Chondrocyte (in vitro differentiated cells): Measurements from ENCODE around the gene PYHIN1. TPM values are rescaled to one million over a fixed set of nuclear protein-coding genes. Genes with fewer than 3 reads are reported as not detected.

Source experiments
- DNase-seq: peaks from one replicate; pipeline ENCODE4 v3.0.0; 2021; ENCODE audit warnings: mixed read lengths, low spot score
- H3K27ac Mint-ChIP-seq: one replicate; pipeline ENCODE4 v1.8.0; 2021; ENCODE audit warnings: mild to moderate bottlenecking, moderate library complexity, mixed read lengths; ENCODE audit not compliant: unreplicated experiment
- H3K27me3 Mint-ChIP-seq: 2 replicates; pipeline ENCODE4 v1.8.0; 2021; ENCODE audit warnings: low read depth, mixed read lengths
- H3K36me3 Mint-ChIP-seq: 2 replicates; pipeline ENCODE4 v1.8.0; 2021; ENCODE audit warnings: low read depth, mixed read lengths
- H3K4me1 Mint-ChIP-seq: 2 replicates; pipeline ENCODE4 v1.8.0; 2021; ENCODE audit warnings: low read depth, mild to moderate bottlenecking, mixed read lengths
- H3K4me3 Mint-ChIP-seq: one replicate; pipeline ENCODE4 v1.8.0; 2021; ENCODE audit warnings: mild to moderate bottlenecking, moderate library complexity, mixed read lengths; ENCODE audit not compliant: unreplicated experiment
- H3K9me3 Mint-ChIP-seq: 2 replicates; pipeline ENCODE4 v1.8.0; 2021; ENCODE audit warnings: low read depth, mixed read lengths
- CTCF ChIP-seq: fragments of 200-600 bp; sonication (generic); IDR thresholded peaks from 2 replicates; pipeline ENCODE4 v1.5.0; 2021; ENCODE audit warnings: antibody characterized with exemption, mild to moderate bottlenecking, moderate library complexity
- total RNA-seq: library from RNA; stranded (reverse); gene quantifications from 3 replicates; pipeline ENCODE4 v1.2.1, GENCODE V29; 2021

PYHIN1 gene
- total RNA-seq, 1 donor from 2014 or later: not detected

GRCh38 chr1:158969855-158970254 is 38.5 kb downstream of the PYHIN1 start:
- no peaks in the 10 kb centered on the region for H3K36me3 Mint-ChIP-seq
- peaks cover 15% of the 10 kb centered on the region for H3K27me3 Mint-ChIP-seq
- H3K4me3 Mint-ChIP-seq: no peak overlapping the region
- no peak overlapping the region for H3K27ac Mint-ChIP-seq
- DNase-seq: no peak
- no peaks in the 10 kb centered on the region for H3K4me1 Mint-ChIP-seq
- H3K9me3 Mint-ChIP-seq: no peaks in the 10 kb centered on the region
- no peak for TF ChIP-seq CTCF

- peaks cover 4% of the 10 kb centered on the region for H3K27me3 Mint-ChIP-seq
- H3K4me1 Mint-ChIP-seq: no peaks in the 10 kb centered on the region
- no peaks in the 10 kb centered on the region for H3K9me3 Mint-ChIP-seq
- no peak for TF ChIP-seq CTCF
- no peaks in the 10 kb centered on the region for H3K36me3 Mint-ChIP-seq
- H3K4me3 Mint-ChIP-seq: no peak overlapping the region
- H3K27ac Mint-ChIP-seq: no peak overlapping the region
- DNase-seq: no peak
These were observed 41.5 kb downstream of the PYHIN1 start for GRCh38 chr1:158972841-158973240.

GRCh38 chr1:158976219-158976618 is 44.9 kb downstream of the PYHIN1 start:
- TF ChIP-seq CTCF: no peak
- Mint-ChIP-seq H3K27ac (no peak overlapping the region), H3K4me3 (no peak overlapping the region), H3K36me3 (no peaks in the 10 kb centered on the region), H3K4me1 (no peaks in the 10 kb centered on the region), H3K27me3 (peaks cover 4% of the 10 kb centered on the region), H3K9me3 (peaks cover 5% of the 10 kb centered on the region)
- DNase-seq: no peak

GRCh38 chr1:158978730-158979129 is 47.4 kb downstream of the PYHIN1 start:
- no peaks in the 10 kb centered on the region for H3K36me3 Mint-ChIP-seq

GRCh38 chr1:158979229-158979628 is 47.9 kb downstream of the PYHIN1 start:
- H3K4me1 Mint-ChIP-seq: no peaks in the 10 kb centered on the region
- H3K9me3 Mint-ChIP-seq: peaks cover 15% of the 10 kb centered on the region
- H3K4me3 Mint-ChIP-seq: no peak overlapping the region
- no peak for TF ChIP-seq CTCF
- H3K27me3 Mint-ChIP-seq: peaks cover 6% of the 10 kb centered on the region
- no peak for DNase-seq
- no peak overlapping the region for H3K27ac Mint-ChIP-seq
- no peaks in the 10 kb centered on the region for H3K36me3 Mint-ChIP-seq

More at GRCh38 chr1:158978730-158979129, 47.4 kb downstream of the PYHIN1 start:
- DNase-seq: no peak
- Mint-ChIP-seq H3K4me3 (no peak overlapping the region), H3K27ac (no peak overlapping the region), H3K4me1 (no peaks in the 10 kb centered on the region), H3K27me3 (peaks cover 6% of the 10 kb centered on the region), H3K9me3 (peaks cover 13% of the 10 kb centered on the region)
- TF ChIP-seq CTCF: no peak
